Stomach (tissue), 4 donors: ENCODE results near the gene SRP54.

Experiments used
- POLR2AphosphoS5 ChIP-seq, 3 donors: sonication (generic); formaldehyde crosslinking; IDR thresholded peaks; one replicate each; pipeline ENCODE4 v1.6.1; 2016; ENCODE audit warnings: antibody characterized with exemption in 3 of 3
- TF ChIP-seq, protein P1 (sequence below), 7 experiments: fragments of 450-650 bp in 4 of 7; fragments of 200-600 bp in 3 of 7; sonication (generic) in 3 of 7; IDR thresholded peaks; one replicate each; pipeline ENCODE4 v1.5.1; 2016 to 2019; ENCODE audit warnings: antibody characterized with exemption in 7 of 7, control low read depth in 2 of 7, mild to moderate bottlenecking in 1 of 7

DNA sequence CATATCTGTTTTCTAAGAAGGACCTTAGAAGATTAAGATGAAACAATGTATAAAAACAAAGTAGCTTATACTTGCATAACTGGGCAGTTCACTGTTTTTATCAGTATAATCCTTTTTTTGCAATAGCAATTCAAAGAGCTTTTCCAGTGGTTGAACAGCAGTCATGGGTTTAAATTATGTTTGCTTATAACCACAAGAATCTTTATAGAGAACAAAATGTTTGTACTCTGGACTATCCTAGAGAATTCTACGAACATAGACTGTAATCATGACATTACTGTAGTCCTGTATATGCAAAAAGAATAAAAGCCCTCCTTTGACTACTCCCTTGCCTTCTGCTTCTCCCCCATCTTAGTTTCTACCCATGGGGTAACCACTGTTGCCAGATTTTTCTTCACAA is 69.0 kb downstream of the SRP54 start:
- TF ChIP-seq, protein P1, sequence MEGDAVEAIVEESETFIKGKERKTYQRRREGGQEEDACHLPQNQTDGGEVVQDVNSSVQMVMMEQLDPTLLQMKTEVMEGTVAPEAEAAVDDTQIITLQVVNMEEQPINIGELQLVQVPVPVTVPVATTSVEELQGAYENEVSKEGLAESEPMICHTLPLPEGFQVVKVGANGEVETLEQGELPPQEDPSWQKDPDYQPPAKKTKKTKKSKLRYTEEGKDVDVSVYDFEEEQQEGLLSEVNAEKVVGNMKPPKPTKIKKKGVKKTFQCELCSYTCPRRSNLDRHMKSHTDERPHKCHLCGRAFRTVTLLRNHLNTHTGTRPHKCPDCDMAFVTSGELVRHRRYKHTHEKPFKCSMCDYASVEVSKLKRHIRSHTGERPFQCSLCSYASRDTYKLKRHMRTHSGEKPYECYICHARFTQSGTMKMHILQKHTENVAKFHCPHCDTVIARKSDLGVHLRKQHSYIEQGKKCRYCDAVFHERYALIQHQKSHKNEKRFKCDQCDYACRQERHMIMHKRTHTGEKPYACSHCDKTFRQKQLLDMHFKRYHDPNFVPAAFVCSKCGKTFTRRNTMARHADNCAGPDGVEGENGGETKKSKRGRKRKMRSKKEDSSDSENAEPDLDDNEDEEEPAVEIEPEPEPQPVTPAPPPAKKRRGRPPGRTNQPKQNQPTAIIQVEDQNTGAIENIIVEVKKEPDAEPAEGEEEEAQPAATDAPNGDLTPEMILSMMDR (IDR thresholded peaks at IDR 0.05): no peak
- TF ChIP-seq POLR2AphosphoS5 (IDR thresholded peaks at IDR 0.05): no peak
